GM21825 (cell line): ENCODE measurements around the gene B3GNT9.

ENCODE experiments used
- ATAC-seq: cut with Tn5 transposase; IDR thresholded peaks from one replicate; pipeline ENCODE4 v1.9.1; 2021; ENCODE audit warnings: mild to moderate bottlenecking, moderate library complexity; ENCODE audit not compliant: unreplicated experiment

The B3GNT9 gene

GRCh38 chr16:67116388-67117311 lies 34.1 kb downstream of the B3GNT9 start:
- ATAC-seq = no peak

- ATAC-seq = no peak
Observed at GRCh38 chr16:67115639-67116038, 35.2 kb downstream of the B3GNT9 start.

- ATAC-seq = no peak
Observed at GRCh38 chr16:67114793-67115192, 36.0 kb downstream of the B3GNT9 start.

DNA sequence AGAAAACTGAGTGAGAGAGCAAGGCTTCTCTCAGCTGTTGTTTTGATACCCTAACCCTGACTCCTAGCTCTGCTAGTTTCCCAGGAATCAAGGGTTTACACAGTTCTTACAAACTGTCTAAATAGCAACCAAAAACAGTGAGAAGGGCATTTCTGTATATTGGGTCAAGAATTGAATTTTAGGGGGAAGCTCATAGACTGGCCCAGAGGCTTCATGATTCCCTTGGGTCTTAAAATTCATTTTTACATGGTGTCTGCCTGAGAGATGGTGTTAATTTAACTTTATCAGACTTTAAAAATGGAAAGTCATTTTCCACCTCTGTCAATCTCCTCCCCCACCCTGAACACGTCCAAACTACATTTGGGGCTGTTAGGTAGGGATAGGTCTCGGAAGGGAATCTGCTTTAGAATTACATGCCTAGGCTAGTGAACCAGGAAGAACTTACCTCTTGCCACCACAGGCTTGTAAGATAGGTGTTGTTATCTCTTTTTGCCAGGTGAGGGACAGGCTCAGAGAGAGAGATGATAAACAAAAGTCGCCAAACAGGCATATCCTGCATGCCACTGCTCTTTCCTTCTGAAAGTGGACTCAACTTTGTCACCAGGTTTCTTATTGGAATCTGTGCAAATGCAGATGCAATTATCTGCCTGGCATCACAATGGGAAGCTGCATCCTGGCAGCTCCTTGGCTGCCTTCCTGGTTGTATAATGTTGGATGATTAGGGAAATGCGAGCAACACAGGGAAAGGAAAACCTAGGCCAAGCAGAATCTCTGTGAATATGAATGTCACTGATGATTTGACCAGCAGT lies 38.0 kb downstream of the B3GNT9 start:
- no peak for ATAC-seq

DNA sequence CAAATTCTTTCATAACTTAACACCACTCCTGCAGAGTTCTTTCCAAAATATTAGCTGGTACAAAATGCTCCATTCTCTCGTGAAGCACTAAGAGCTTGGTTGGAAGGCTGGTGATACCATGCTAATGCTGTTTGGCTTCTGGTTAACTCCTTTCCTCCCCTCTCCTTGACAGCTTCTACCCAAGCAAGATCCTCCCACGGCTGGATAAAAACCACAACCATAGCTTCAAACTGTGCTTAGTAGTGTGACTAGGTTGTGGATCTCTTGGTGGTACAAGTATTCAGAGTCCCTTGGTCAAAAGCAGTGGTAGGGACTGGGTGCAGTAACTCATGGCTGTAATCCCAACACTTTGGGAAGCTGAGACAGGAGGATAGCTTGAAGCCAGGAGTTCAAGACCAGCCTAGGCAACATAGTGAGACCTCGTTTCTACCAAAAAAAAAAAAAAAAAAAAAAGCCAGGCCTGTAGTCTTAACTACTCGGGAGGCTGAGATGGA lies 38.8 kb downstream of the B3GNT9 start:
- ATAC-seq = no peak

DNA sequence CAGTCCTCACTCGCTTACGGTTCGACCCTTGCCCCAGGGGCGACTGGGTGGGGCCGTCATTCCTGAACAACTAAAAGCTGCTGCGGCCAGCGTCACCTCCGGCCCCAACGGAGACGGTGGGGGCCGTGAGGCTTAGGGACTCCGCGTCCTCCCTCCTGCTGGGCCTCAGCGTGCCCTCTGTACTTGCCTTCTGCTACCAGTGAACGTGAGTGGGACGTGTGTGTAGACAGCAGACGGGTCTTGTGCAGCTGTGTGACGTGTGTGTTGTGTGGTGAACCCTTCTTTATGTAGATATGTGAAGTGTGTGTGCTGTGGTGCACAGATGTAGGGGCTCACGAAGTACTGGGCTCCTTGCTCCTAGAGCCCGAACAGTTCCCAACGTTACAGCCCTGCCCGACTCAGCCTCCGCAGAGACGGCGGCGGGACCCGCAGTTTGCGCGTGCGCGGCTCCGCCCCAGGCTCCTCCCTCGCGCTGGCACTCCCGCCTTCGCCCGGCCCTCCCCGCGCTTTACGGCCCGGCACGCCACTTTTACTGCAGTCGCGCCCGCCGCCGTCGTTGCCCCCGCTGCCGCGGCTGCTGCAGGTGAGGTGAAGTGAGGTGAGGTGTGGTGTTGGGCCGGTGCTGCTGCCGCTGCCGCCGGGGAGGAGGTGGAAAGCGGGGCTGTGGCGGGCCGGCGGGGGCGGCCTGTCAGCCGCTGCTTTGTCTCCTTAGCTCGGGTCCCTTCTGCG lies 41.2 kb downstream of the B3GNT9 start, which contains the start of gene PHAF1:
Gene PHAF1, plus strand, starts transcription at position 535 of the 729 bp plus-strand sequence. CDS start 235 bp downstream, outside the sequence.
- ATAC-seq = peak; percentile 84

DNA sequence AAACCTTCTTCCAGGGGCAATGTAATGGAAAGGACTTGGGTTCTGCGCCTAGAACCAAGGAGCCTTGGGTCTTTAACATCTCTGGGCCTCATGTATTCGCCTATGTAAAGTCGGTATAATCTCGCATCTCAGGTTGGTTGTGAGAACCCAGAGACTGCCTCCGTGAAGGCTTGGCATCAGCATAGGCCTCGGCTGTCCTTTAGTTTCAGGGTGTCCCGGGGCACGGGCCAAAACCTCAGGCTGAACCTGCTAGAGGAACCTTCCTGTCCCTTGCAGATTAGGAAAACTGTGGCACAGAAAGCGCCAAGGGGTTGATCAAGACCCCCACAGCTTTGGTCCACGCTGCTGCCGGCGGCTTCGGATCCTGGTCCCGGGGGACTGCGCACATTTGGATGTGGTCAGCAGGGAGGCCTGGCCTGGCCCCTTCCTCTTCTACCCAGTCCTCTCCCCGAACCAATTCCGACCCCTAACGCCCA lies 41.8 kb downstream of the B3GNT9 start:
- no peak for ATAC-seq

GRCh38 chr16:67108489-67108888 lies 42.3 kb downstream of the B3GNT9 start:
- ATAC-seq = no peak

DNA sequence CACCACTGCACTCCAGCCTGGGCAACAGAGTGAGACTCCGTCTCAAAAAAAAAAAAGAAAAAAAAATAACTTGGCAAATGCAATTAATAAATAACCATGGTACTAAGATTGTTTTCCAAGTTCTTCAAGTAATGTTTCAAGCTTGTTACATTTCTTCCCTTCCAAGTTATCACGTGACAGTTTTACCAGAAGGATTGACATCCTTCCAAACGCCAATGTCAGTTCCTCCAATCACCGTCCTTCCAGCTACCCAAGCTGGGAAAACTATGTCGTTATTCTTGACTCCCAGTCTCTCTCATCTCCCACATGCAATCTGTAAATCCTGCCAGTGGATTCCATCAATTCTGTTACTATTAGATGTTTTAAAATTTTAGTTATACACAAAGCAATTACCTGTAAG lies 44.9 kb downstream of the B3GNT9 start:
- no peak for ATAC-seq

DNA sequence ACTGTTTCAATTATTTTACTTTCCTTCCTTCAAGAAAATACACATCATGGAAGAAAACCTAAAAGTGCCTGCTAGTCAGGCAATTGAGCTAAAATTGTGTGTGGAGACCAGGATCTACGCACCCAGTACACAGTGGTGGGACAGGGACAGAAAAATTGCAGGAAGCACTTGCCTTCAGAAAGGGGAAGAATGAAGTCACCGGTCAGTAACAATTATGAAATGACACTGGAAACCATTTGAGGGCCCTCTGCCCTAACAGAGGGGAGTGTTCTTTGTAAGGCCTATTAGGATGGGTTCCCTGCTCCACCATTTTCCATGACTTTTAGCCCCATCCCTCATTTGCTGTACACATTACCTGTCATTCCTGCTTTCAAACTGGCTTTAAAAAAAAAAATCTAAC lies 45.6 kb downstream of the B3GNT9 start:
- no peak for ATAC-seq

DNA sequence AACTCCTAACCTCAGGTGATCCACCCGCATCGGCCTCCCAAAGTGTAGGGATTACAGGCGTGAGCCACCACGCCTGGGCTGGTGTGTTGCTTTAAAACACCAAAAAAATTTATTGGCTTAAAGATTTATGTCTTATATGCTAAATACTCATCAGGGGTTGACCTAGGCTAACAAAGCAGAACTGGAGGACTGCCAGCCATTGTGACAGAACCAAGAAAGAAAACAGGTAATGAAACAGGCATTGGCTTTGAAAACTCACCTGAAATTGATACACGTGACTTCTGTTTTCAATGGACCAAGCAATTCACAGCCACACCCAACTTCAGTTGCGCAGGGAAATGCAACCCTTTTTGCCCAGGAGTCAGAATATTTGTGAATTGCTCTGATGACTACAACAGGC lies 46.0 kb downstream of the B3GNT9 start:
- no peak for ATAC-seq

GRCh38 chr16:67104061-67104460 lies 46.7 kb downstream of the B3GNT9 start:
- ATAC-seq = no peak

DNA sequence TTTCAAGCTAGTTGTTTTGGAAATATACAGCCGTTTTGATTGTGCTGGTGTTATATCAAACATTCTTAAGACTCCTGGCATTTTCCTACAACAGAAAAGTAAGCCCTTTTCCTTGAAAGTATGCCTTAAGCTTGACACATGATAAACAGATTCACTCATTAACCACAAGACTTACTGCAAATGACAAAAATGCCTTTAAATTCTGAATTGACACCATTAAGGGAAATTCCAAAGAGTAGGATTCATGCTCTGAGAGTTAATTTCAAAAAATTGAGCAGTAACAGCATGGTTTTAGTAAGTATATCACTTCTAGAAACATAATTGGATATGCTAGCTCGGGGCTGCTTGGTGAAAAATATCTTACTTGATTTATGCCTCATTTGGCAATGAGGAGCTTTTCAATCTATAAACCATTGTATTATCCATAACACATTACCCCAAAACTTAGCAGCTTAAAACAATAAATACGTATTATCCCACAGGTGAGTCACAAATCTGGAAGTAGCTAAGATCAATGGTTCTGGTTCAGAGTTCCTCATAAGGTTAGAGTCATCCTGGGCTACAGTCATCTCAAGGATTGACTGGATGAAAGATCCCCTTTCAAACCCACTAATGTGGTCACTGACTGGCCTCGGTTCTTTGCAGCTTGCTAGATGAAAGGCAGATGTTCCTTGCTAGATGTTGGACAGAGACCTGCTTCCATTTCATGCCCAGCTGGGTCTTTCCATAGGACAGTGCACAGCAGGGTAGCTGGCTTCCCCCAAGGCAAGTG lies 49.3 kb downstream of the B3GNT9 start:
- ATAC-seq = no peak

DNA sequence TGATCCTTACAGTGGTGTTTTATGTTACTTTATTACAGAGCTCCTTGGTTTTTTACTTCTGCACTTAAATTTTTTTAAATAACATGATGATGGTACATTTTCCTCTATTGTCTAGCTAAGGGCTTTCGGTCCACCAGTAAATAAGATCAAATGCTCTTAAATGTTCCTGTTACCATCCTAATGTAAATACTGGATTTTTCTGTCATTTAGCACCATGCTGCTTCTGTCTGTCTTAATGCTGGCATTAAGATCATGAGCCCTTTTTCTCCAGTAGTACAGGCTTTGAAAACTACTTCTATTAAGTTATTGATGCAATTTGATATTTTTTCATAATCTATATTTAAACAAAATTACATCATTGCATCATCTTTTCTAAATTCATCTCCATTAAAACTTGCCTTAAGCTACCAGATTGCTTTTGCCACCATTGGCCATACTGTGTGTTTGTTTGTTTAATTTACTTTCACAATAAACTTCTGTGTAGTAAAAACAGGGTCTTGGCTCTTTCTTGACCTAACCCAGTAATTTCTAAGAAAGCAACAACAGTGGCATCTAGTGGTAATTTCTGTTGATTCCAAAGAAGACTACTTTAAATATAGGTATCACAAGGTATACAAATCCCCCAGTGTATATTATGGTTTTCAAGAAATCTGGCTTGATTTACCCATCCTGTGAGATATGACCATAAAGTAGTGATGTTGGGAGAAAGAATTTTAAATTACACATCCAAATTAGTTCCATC lies 50.1 kb downstream of the B3GNT9 start:
- no peak for ATAC-seq

DNA sequence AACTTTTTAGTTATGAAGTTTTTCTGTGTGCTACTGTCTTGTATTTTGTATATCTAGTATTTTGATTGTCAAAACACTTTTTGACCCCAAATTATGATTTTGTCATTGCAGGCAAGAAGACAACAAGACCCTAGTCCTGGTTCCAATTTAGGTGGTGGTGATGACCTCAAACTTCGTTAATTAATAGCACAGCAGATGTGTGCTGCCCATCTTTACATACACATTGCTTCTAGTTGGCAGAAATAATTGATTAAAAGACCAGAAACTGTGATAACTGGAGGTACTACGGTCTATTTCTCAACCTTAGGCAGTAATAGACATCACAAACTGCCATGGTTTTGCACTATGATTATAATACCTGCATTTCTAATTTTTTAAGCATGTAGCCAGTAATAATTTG lies 52.2 kb downstream of the B3GNT9 start:
- ATAC-seq = no peak
